SK-N-MC (cell line): Measurements from ENCODE around the gene PNPLA8.

Experiments used
- EZH2 ChIP-seq: fragments of 200-600 bp; sonication (generic); IDR thresholded peaks from one replicate; pipeline ENCODE4 v1.6.1; 2017; ENCODE audit warnings: antibody characterized with exemption
- POLR2AphosphoS5 ChIP-seq: IDR thresholded peaks from 2 replicates; pipeline ENCODE4 v1.6.1; 2012; ENCODE audit warnings: mild to moderate bottlenecking, low read depth, low read length, borderline replicate concordance

DNA sequence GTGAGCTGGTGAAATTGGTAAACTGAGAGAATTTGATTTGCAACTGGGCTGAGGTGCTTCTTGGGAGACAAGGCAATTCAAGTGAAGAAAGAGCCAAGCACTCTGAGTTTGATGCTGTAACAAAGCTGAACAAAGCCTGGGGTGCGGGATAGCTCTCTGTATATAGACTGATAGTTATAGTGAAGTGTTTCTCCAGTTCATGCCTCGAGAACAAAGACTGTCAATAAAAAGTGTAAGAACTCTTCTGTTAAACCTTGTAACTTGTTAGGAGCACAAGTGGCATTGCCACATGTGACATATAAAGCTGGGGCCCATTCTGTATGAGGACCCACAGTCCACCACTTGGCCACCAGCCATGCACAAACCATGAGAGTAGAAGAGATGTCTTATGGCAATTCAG, 11.3 kb upstream of the PNPLA8 start:
- TF ChIP-seq POLR2AphosphoS5 (no peak), EZH2 (no peak)
